Activated naive CD8-positive, alpha-beta T cell treated with anti-CD3 and anti-CD28 coated beads for 36 hours (primary cell): ENCODE measurements around the gene SMARCAL1. TPM values are rescaled to one million over a fixed set of nuclear protein-coding genes. Genes with fewer than 3 reads are reported as not detected.

Experiments used
- DNase-seq: peaks from one replicate; pipeline ENCODE4 v3.0.0; 2021
- H3K27ac Mint-ChIP-seq: one replicate; pipeline ENCODE4 v1.8.0; 2022; ENCODE audit warnings: mild to moderate bottlenecking, moderate library complexity, mixed read lengths
- H3K27me3 Mint-ChIP-seq: one replicate; pipeline ENCODE4 v1.8.0; 2022; ENCODE audit warnings: mild to moderate bottlenecking, mixed read lengths
- H3K36me3 Mint-ChIP-seq: one replicate; pipeline ENCODE4 v1.8.0; 2021; ENCODE audit warnings: mild to moderate bottlenecking, mixed read lengths
- H3K4me1 Mint-ChIP-seq: one replicate; pipeline ENCODE4 v1.8.0; 2021; ENCODE audit warnings: mixed read lengths
- H3K4me3 Mint-ChIP-seq: one replicate; pipeline ENCODE4 v1.8.0; 2022; ENCODE audit warnings: mild to moderate bottlenecking, moderate library complexity, mixed read lengths
- H3K9me3 Mint-ChIP-seq: one replicate; pipeline ENCODE4 v1.8.0; 2022; ENCODE audit warnings: mixed read lengths
- total RNA-seq, 2 experiments: library from RNA; stranded (reverse); gene quantifications; one replicate each; pipeline ENCODE4 v1.2.3, GENCODE V29; 2021

The SMARCAL1 gene
- total RNA-seq, 2 experiments from 2014 or later, result 22.4 to 25.3 TPM

DNA sequence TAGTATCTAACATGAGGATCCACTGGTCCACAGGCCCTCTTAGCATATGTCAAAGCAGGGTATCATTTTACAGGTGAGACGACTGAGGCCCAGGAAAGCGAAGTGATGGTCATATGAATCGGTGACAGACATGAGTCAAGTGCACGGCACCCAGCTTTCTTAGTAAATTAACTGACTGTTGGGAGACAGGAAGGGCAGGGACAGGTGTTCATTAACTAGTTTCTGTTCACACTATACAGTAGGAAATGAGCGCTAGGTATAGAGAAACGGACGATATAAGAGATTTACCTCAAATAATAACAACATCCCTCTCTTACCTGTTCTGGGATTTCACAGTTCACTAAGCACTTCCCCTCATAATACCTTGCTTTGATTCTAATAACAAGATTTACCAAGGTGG lies 1.7 kb upstream of the SMARCAL1 start:
- Mint-ChIP-seq H3K4me3 (no peak overlapping the region), H3K27me3 (no peaks in the 10 kb centered on the region), H3K27ac (no peak overlapping the region), H3K9me3 (no peaks in the 10 kb centered on the region), H3K36me3 (no peaks in the 10 kb centered on the region), H3K4me1 (peaks cover 8% of the 10 kb centered on the region)
- no peak for DNase-seq

DNA sequence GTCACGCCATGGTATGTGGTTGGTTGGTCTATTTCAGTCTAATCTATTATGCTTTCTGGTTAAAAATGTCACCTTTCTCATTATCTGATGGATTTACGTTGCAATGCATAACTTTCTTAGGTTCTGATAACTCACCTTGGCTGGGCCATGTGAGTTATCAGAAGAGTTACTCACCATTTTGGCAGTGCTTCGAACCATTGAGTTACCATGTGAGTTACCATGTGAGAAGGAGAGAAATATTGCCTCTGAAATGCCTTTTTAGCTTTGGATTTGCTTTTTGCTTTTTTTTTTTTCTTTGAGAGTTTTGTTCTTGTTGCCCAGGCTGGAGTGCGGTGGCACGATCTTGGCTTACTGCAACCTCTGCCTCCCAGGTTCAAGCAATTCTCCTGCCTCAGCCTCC lies 1.6 kb downstream of the SMARCAL1 start:
- Mint-ChIP-seq H3K27me3 (no peaks in the 10 kb centered on the region), H3K4me1 (peaks cover 18% of the 10 kb centered on the region), H3K9me3 (no peaks in the 10 kb centered on the region), H3K36me3 (peaks cover 3% of the 10 kb centered on the region), H3K4me3 (no peak overlapping the region), H3K27ac (no peak overlapping the region)
- DNase-seq, result no peak

DNA sequence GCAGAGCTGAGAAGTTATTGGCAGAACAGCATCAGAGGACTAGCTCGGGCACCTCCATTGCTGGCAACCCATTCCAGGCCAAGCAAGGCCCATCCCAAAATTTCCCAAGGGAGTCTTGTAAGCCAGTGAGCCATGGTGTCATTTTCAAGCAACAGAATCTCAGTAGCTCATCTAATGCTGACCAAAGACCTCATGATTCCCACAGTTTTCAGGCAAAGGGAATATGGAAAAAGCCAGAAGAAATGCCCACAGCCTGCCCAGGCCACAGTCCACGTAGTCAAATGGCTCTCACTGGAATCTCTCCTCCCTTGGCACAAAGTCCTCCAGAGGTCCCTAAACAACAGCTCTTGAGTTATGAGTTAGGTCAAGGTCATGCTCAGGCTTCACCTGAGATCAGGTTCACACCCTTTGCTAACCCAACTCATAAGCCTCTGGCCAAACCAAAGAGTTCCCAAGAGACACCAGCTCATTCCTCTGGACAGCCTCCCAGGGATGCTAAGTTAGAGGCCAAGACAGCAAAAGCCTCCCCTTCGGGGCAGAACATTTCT lies 2.6 kb downstream of the SMARCAL1 start:
- peaks cover 18% of the 10 kb centered on the region for H3K4me1 Mint-ChIP-seq
- H3K9me3 Mint-ChIP-seq, result no peaks in the 10 kb centered on the region
- H3K27me3 Mint-ChIP-seq, result no peaks in the 10 kb centered on the region
- no peak overlapping the region for H3K27ac Mint-ChIP-seq
- no peak overlapping the region for H3K4me3 Mint-ChIP-seq
- H3K36me3 Mint-ChIP-seq, result peaks cover 5% of the 10 kb centered on the region
- DNase-seq, result no peak

DNA sequence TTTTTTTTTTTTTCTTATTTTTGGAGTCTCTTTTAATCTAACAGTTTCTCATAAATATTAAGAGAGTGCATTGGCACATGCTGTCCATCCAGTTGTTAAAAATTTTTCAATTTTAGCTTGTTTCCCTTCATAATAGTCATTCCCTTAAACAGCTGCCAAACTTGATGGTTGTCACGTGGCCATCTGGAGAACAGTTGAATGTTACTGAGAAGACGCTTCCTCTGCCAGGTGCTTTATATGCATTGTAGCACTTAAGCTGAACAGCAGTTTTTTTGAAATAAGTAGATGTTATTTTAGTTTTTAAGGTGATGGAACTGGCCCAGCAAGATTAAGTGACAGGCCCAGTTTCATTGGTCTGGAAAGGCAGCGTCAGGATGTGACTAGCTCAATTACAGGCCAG lies 3.3 kb downstream of the SMARCAL1 start:
- Mint-ChIP-seq H3K36me3 (peaks cover 5% of the 10 kb centered on the region), H3K27me3 (no peaks in the 10 kb centered on the region), H3K9me3 (no peaks in the 10 kb centered on the region), H3K27ac (no peak overlapping the region), H3K4me3 (no peak overlapping the region), H3K4me1 (peaks cover 18% of the 10 kb centered on the region)
- no peak for DNase-seq

DNA sequence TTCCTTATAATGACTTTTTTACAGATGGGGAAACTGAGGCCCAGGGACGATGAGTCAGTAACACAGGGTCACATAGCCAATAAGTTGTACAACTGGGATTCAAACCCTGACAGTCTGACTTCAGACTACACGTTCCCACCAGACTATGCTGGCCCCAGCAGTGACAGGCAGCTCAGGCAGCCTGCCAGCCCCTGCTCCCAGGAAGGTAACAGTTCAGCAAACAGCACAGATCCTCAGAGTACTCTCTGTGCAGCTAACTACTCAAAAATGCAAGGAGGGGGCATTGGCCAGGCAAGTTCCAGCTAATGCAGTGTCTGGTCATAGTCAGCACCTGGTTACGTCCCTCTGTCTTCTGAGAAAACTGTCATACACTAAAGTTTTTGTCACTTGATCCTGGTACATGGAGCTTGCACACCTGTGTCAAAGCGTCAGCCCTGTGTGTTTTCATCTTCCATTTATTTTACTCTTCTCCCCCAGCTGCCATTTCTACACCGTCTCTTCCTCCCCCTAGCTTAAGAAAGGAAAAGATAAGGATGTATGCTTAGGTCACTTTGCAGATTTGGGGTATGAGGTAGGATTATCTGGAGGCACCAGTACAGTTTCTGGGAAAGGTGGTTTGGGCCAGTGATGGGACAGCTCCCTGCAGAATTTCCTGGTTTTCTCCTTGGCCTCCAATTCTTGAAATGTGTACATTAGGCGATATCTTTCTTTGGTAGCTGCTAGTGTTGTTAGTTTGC lies 4.5 kb downstream of the SMARCAL1 start:
- Mint-ChIP-seq H3K4me1 (peaks cover 16% of the 10 kb centered on the region), H3K9me3 (no peaks in the 10 kb centered on the region), H3K27ac (no peak overlapping the region), H3K4me3 (no peak overlapping the region), H3K36me3 (peaks cover 8% of the 10 kb centered on the region), H3K27me3 (no peaks in the 10 kb centered on the region)
- no peak for DNase-seq

DNA sequence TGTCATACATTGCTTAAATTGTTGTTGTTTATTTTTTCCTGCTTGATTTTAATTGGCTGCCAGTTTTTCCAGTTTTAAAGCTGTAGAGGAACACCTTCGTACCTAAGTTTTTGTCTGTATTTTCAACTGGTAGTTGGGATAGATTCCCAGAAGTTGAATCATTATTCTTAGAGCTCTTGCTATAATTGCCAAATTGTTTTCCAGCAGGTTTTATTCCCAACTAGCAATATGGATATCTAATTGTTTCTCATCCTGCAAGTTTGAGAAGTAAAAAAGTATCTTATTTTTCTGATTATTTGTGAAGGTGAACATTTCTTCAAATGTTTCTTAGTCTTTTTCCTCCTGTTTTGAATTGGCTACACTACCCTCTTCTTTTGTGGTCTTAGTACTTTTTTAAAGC lies 6.7 kb downstream of the SMARCAL1 start:
- Mint-ChIP-seq H3K4me1 (peaks cover 10% of the 10 kb centered on the region), H3K27ac (no peak overlapping the region), H3K36me3 (peaks cover 24% of the 10 kb centered on the region), H3K4me3 (no peak overlapping the region), H3K27me3 (no peaks in the 10 kb centered on the region), H3K9me3 (no peaks in the 10 kb centered on the region)
- no peak for DNase-seq

DNA sequence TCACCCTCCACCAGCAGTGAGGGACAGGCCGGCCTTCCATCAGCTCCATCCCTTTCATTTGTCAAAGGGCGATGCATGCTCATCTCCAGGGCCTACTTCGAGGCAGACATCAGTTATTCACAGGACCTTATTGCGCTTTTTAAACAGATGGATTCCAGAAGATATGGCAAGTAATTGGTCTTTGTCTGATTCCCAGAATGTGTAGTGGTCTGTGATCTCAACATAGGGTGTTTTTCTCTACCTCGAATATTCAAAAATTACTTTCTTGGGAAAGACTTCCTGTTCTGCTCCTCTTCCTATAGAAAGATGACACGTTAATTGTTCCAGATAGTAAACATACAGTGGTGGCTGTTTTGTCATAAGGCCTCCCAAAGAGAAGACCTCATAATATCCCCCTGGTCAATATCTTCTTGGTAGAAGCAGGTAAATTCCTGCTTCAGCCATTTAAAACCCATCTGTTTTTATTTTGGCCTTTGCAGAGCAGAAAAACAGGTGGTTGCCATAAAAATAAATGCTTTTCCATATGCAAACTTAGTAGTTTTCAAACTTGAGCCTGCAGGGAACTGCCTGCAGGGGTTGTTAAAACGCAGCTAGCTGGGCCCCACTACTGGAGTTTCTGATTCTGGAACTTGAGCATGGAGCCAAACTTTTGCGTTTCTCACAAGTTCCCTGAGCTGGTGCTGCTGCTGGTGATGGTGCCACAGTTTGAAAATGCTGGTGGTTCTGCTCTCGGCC lies 8.2 kb downstream of the SMARCAL1 start:
- H3K4me3 Mint-ChIP-seq, result no peak overlapping the region

DNA sequence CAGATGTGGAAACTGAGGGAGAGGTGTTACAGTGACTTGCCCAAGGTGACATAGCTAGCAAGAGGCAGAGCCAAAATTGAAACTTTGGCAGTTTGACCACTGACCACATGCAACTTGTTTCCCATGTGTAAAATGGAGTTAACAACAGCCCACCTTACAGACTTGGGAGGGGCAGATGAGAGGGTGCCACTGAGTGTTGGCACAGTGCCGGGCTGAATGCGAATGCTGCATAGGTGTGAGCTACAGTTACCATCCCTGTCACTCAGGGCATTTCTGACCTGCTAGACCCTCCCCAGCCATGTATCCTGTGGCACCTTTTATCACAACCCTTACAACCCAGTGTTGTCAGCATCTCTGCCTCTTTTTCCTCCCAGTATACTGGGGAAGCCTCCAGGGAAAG lies 10.8 kb downstream of the SMARCAL1 start:
- Mint-ChIP-seq H3K36me3 (peaks cover 42% of the 10 kb centered on the region), H3K27me3 (no peaks in the 10 kb centered on the region), H3K27ac (no peak overlapping the region), H3K4me3 (no peak overlapping the region), H3K4me1 (peaks cover 4% of the 10 kb centered on the region), H3K9me3 (peaks cover 3% of the 10 kb centered on the region)
- DNase-seq, result no peak

More for the DNA sequence above, 8.2 kb downstream of the SMARCAL1 start:
- no peak for DNase-seq
- Mint-ChIP-seq H3K36me3 (peaks cover 39% of the 10 kb centered on the region), H3K27ac (no peak overlapping the region), H3K4me1 (peaks cover 10% of the 10 kb centered on the region), H3K9me3 (peaks cover 2% of the 10 kb centered on the region), H3K27me3 (no peaks in the 10 kb centered on the region)

DNA sequence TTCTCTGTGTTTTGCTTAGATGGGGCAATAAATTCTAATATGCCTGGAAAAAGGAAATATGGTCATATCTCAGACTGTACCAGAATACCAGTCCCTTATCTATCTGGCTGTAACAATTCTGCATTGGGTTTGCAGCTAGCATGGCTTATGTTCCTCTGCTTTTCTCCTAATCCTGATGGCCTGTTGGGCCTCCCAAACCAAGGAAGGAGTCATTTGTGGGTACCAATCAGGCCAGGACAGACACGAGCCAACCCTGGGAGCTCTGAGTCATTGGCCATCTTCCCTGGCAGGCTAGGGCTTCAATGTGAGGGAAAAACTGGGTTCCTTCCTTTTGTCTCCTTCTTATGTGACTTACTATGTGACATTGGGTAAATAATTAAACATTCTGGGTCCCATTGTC lies 12.0 kb downstream of the SMARCAL1 start:
- no peaks in the 10 kb centered on the region for H3K27me3 Mint-ChIP-seq
- H3K9me3 Mint-ChIP-seq, result peaks cover 3% of the 10 kb centered on the region
- no peak for DNase-seq
- peaks cover 40% of the 10 kb centered on the region for H3K36me3 Mint-ChIP-seq
- no peak overlapping the region for H3K27ac Mint-ChIP-seq
- no peak overlapping the region for H3K4me3 Mint-ChIP-seq
- H3K4me1 Mint-ChIP-seq, result no peaks in the 10 kb centered on the region

DNA sequence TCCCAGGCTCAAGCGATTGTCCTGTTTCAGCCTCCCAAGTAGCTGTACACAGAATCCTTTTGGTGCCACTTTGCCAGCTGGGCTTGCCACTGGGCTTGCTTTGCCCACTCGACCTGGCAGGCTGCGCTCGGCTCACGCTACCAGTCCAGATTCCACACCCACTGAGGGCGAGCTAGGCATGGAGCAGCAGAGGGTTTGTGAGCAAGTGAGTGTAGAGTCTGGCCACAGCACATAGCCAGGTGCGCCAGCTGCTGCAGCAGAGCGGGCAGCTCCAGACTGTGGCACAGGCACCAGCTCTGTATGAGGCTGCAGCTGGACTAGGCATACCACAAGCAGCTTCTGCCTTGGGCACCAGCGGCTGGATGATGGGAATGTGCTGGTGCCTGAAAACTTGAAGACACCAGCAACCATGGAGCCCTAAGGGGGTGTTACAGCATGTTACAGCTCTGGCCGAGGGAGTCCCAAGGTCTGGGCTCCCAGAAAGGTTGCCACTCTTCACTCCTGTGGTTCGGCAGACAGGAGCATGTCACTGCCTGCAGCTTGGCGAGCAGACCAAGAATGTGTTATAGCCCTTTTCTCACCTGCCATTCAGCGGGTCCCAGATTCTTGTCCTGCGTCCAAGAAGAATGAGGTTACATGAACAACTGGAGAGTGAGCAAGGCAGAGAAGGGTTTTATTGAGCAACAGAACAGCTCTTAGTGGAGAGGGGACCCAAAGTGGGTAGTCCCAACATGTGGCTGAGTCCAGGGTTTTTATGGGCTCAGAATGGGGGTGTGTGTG lies 12.9 kb downstream of the SMARCAL1 start:
- H3K36me3 Mint-ChIP-seq, result peaks cover 42% of the 10 kb centered on the region
- no peak overlapping the region for H3K27ac Mint-ChIP-seq
- no peak overlapping the region for H3K4me3 Mint-ChIP-seq
- H3K4me1 Mint-ChIP-seq, result no peaks in the 10 kb centered on the region
- peaks cover 3% of the 10 kb centered on the region for H3K9me3 Mint-ChIP-seq
- no peaks in the 10 kb centered on the region for H3K27me3 Mint-ChIP-seq
- no peak for DNase-seq

DNA sequence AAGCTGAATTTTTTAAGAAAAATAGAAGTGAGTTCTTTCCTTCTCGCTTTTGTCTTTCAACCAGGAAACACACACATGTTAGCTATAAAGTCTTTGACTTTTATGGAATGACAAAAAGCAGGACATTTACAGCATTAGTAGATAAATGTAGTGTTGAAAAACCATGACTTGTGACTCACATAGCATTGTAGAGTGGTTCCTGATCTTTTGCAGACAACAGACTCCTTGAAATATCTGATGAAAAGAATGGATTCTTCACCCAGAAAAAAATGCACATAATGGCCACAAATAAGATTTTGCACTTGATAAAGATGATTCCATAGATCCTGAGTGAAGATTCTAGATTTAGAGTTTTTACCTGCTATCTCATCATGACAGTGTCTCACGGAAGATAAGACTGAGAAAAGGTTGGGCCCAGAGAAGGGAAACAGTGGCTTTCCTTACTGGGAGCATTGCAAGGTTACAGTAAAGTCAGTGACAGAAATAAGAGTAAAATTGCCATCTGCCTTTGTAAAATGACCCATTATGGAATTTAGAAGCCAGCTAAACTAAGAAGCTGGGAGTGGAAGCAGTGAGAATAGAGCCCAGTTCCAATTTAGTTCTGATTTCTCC lies 14.0 kb downstream of the SMARCAL1 start:
- Mint-ChIP-seq H3K27me3 (no peaks in the 10 kb centered on the region), H3K9me3 (peaks cover 3% of the 10 kb centered on the region), H3K4me1 (no peaks in the 10 kb centered on the region), H3K36me3 (peaks cover 42% of the 10 kb centered on the region), H3K27ac (no peak overlapping the region), H3K4me3 (no peak overlapping the region)
- no peak for DNase-seq

DNA sequence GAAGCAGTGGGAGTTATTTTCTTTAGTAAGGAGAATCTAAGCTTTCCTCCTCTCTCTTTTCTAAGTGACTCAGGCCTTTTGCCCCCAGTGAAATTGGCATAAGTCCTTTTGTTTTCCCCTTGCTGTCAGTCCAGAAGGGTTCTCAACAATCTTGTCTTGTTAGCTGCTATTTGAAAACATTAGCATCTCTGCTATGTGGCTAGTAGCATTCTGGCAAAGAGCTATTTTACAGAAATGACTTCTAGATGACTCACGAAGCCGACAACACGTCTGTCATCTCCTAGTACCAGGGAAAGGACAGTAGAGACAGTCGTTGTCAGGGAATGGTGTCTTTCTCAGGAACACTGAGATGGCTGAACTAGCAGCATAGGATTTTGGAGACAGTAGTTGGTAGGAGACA lies 14.7 kb downstream of the SMARCAL1 start:
- DNase-seq, result no peak
- Mint-ChIP-seq H3K9me3 (peaks cover 3% of the 10 kb centered on the region), H3K4me1 (no peaks in the 10 kb centered on the region), H3K27me3 (no peaks in the 10 kb centered on the region), H3K27ac (no peak overlapping the region), H3K36me3 (peaks cover 39% of the 10 kb centered on the region), H3K4me3 (no peak overlapping the region)

DNA sequence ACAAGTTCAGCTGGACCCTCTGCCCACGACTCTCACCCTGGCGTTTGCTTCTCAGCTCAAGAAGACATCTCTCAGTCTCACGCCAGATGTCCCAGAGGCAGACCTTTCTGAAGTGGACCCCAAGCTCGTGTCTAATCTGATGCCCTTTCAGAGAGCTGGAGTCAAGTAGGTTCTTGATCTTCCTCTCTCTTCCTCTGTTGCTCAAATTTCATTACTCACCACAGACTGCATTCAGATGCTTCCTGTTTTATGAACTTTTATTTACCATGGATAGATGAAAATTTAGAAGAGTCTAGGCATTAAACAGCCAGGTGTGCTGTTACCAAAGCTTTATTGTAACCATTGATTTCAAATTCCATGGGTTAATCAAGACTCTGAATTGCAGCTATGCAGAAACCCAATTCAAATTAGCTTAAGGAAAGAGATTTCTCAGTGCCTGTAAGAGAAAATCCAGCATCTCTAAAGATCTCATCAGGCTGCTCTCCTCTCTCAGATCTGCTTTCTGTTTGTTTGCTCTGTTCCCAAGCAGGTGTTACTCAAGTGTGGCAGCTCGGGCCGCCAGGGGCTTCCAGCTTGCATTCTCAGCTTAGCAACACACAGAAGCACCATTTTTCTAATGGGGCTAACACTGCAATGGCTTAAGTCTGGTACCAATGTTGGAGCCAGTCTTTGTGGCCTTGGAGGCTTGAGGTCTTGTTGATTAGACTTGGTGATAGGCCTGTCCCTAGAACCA lies 16.5 kb downstream of the SMARCAL1 start:
- peaks cover 3% of the 10 kb centered on the region for H3K9me3 Mint-ChIP-seq
- H3K27me3 Mint-ChIP-seq, result no peaks in the 10 kb centered on the region
- H3K4me3 Mint-ChIP-seq, result no peak overlapping the region
- DNase-seq, result no peak
- peaks cover 34% of the 10 kb centered on the region for H3K36me3 Mint-ChIP-seq
- H3K27ac Mint-ChIP-seq, result no peak overlapping the region
- no peaks in the 10 kb centered on the region for H3K4me1 Mint-ChIP-seq

DNA sequence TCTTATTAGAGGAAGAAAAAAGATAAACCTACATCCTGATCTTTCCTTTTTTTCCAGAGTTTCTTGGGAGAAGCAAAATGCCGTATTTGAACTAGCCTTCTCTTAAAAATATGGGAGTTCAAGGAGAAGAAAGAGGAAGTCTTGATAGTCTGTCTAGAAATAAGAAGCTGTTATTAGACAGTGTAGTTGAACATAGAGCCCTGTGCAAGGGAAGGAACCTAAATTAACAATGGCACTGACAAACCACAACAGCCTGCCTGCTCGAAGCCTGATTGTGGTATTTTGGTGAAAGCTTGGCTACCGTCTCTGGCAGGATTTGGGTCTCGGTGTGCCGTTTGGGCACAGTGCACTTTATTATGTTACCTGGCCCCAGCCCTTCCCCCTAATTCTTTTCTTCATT lies 17.1 kb downstream of the SMARCAL1 start:
- no peaks in the 10 kb centered on the region for H3K4me1 Mint-ChIP-seq
- H3K27me3 Mint-ChIP-seq, result no peaks in the 10 kb centered on the region
- H3K4me3 Mint-ChIP-seq, result no peak overlapping the region
- H3K27ac Mint-ChIP-seq, result no peak overlapping the region
- peaks cover 28% of the 10 kb centered on the region for H3K36me3 Mint-ChIP-seq
- no peak for DNase-seq
- peaks cover 3% of the 10 kb centered on the region for H3K9me3 Mint-ChIP-seq
